Renal pelvis (tissue), 4 donors: ENCODE measurements around the gene GABRB1. TPM values are rescaled to one million over a fixed set of nuclear protein-coding genes. Genes with fewer than 3 reads are reported as not detected.

Experiments used
- DNase-seq: peaks from one replicate; pipeline ENCODE4 v3.0.0-alpha.2; 2013
- polyA plus RNA-seq, 3 donors: library from polyadenylated mRNA; unstranded; fragments of 120-200 nt; gene quantifications; one replicate each; pipeline ENCODE4 v1.2.1, GENCODE V29; 2013; ENCODE audit not compliant: insufficient read length in 3 of 3

Gene GABRB1
- polyA plus RNA-seq, 3 donors = 0.27 to 1.2 (median 1.2) TPM

- DNase-seq = peak; percentile 16
Measured at GRCh38 chr4:47383829-47384427, 352.6 kb downstream of the GABRB1 start.

- no peak for DNase-seq
Measured at GRCh38 chr4:47386146-47386545, 354.8 kb downstream of the GABRB1 start.

GRCh38 chr4:47386561-47387235 lies 355.3 kb downstream of the GABRB1 start:
- no peak for DNase-seq

- DNase-seq = no peak
Measured at GRCh38 chr4:47390428-47391125, 359.2 kb downstream of the GABRB1 start.

GRCh38 chr4:47391256-47391655 lies 359.9 kb downstream of the GABRB1 start:
- no peak for DNase-seq

- no peak for DNase-seq
Measured at GRCh38 chr4:47406408-47406807, 375.0 kb downstream of the GABRB1 start.

- DNase-seq = no peak
Measured at GRCh38 chr4:47410271-47410670, 378.9 kb downstream of the GABRB1 start.

- peak; percentile 76 for DNase-seq
Measured at GRCh38 chr4:47413521-47413920, 382.2 kb downstream of the GABRB1 start.

GRCh38 chr4:47415719-47416118 lies 384.4 kb downstream of the GABRB1 start:
- DNase-seq = no peak

- DNase-seq = no peak
Measured at GRCh38 chr4:47418147-47418546, 386.8 kb downstream of the GABRB1 start.

GRCh38 chr4:47419296-47419695 lies 387.9 kb downstream of the GABRB1 start:
- DNase-seq = no peak

GRCh38 chr4:47425628-47426027 lies 394.3 kb downstream of the GABRB1 start:
- DNase-seq = no peak

GRCh38 chr4:47427935-47428334 lies 396.6 kb downstream of the GABRB1 start:
- DNase-seq = no peak

- no peak for DNase-seq
Measured at GRCh38 chr4:47432749-47433148, 401.4 kb downstream of the GABRB1 start.

GRCh38 chr4:47434931-47435330 lies 403.6 kb downstream of the GABRB1 start:
- DNase-seq = no peak

- DNase-seq = no peak
Measured at GRCh38 chr4:47442980-47443379, 411.6 kb downstream of the GABRB1 start.

- no peak for DNase-seq
Measured at GRCh38 chr4:47444031-47444430, 412.7 kb downstream of the GABRB1 start.

GRCh38 chr4:47451657-47452056 lies 420.3 kb downstream of the GABRB1 start:
- DNase-seq = no peak

- DNase-seq = no peak
Measured at GRCh38 chr4:47462799-47463234, 431.4 kb downstream of the GABRB1 start.

GRCh38 chr4:47463235-47463956 lies 432.0 kb downstream of the GABRB1 start, which contains the start of gene COMMD8:
COMMD8 (minus strand) TSS chr4:47463702; CDS start chr4:47463651, 51 bp downstream.
- DNase-seq = peak; percentile 96

GRCh38 chr4:47465004-47465403 lies 433.6 kb downstream of the GABRB1 start:
- DNase-seq = no peak

- DNase-seq = no peak
Measured at GRCh38 chr4:47466056-47466785, 434.9 kb downstream of the GABRB1 start.
